HEK293 (cell line): ENCODE results near the gene SRP14.

Experiments used
- KLF1 ChIP-seq: fragments of 450-650 bp; formaldehyde crosslinking; IDR thresholded peaks from 2 replicates; pipeline ENCODE4 v1.5.1; 2016; ENCODE audit warnings: missing biosample characterization, missing genetic modification characterization
- REPIN1 ChIP-seq: fragments of 450-650 bp; formaldehyde crosslinking; IDR thresholded peaks from 2 replicates; pipeline ENCODE4 v1.5.1; 2017; ENCODE audit warnings: missing biosample characterization, missing genetic modification characterization, low read depth
- ZEB2 ChIP-seq: fragments of 450-650 bp; formaldehyde crosslinking; IDR thresholded peaks from 2 replicates; pipeline ENCODE4 v1.5.1; 2016; ENCODE audit warnings: missing biosample characterization, missing genetic modification characterization
- ZNF157 ChIP-seq: fragments of 450-650 bp; formaldehyde crosslinking; IDR thresholded peaks from 2 replicates; pipeline ENCODE4 v1.5.1; 2016; ENCODE audit warnings: missing biosample characterization, missing genetic modification characterization
- ZNF274 ChIP-seq, 2 experiments: fragments of 200-500 bp in 1 of 2; fragments of 450-650 bp in 1 of 2; sonication (Bioruptor generic) in 1 of 2; formaldehyde crosslinking in 1 of 2; IDR thresholded peaks; 2 replicates each; pipeline versions ENCODE4 v1.5.1 to v1.6.1; 2014 to 2016; ENCODE audit warnings: borderline replicate concordance in 1 of 2, inconsistent platforms in 1 of 2, low read length in 1 of 2, missing biosample characterization in 1 of 2, missing genetic modification characterization in 1 of 2
- ZNF292 ChIP-seq: fragments of 450-650 bp; formaldehyde crosslinking; IDR thresholded peaks from 2 replicates; pipeline ENCODE4 v1.5.1; 2016; ENCODE audit warnings: low read depth, missing biosample characterization, missing genetic modification characterization, borderline replicate concordance
- ZNF335 ChIP-seq: fragments of 450-650 bp; formaldehyde crosslinking; conservative IDR thresholded peaks from 2 replicates; pipeline ENCODE4 v1.5.1; 2016; ENCODE audit warnings: missing biosample characterization, missing genetic modification characterization
- ZNF514 ChIP-seq: fragments of 450-650 bp; formaldehyde crosslinking; IDR thresholded peaks from 2 replicates; pipeline ENCODE4 v1.5.1; 2016; ENCODE audit warnings: missing biosample characterization, missing genetic modification characterization
- ZNF558 ChIP-seq: fragments of 450-650 bp; formaldehyde crosslinking; IDR thresholded peaks from 2 replicates; pipeline ENCODE4 v1.5.1; 2016; ENCODE audit warnings: missing biosample characterization, missing genetic modification characterization
- ZNF626 ChIP-seq: fragments of 450-650 bp; sonication (Bioruptor Pico); formaldehyde crosslinking; IDR thresholded peaks from 2 replicates; pipeline ENCODE4 v1.5.1; 2018; ENCODE audit warnings: missing biosample characterization, missing genetic modification characterization, inconsistent platforms
- ZNF654 ChIP-seq: fragments of 450-650 bp; formaldehyde crosslinking; IDR thresholded peaks from 2 replicates; pipeline ENCODE4 v1.5.1; 2016; ENCODE audit warnings: low read depth, missing biosample characterization, missing genetic modification characterization
- ZNF768 ChIP-seq: fragments of 450-650 bp; formaldehyde crosslinking; IDR thresholded peaks from 2 replicates; pipeline ENCODE4 v1.5.1; 2018; ENCODE audit warnings: missing biosample characterization, mild to moderate bottlenecking, missing genetic modification characterization
- ZNF785 ChIP-seq: fragments of 450-650 bp; formaldehyde crosslinking; IDR thresholded peaks from 2 replicates; pipeline ENCODE4 v1.5.1; 2016; ENCODE audit warnings: missing biosample characterization, missing genetic modification characterization
- ZNF837 ChIP-seq: fragments of 450-650 bp; formaldehyde crosslinking; IDR thresholded peaks from 2 replicates; pipeline ENCODE4 v1.5.1; 2016; ENCODE audit warnings: missing biosample characterization, missing genetic modification characterization
- TF ChIP-seq, protein P1 (sequence below): IDR thresholded peaks from 2 replicates; pipeline ENCODE4 v1.6.1; 2011; ENCODE audit warnings: mild to moderate bottlenecking, low read depth, low read length, borderline replicate concordance
- TF ChIP-seq, protein P2 (sequence below): sonication (generic); formaldehyde crosslinking; IDR thresholded peaks from 2 replicates; pipeline ENCODE4 v1.8.1; 2022; ENCODE audit warnings: mild to moderate bottlenecking, moderate library complexity, missing genetic modification reagents
- TF ChIP-seq, protein P3 (sequence below): fragments of 450-650 bp; formaldehyde crosslinking; IDR thresholded peaks from 2 replicates; pipeline ENCODE4 v1.5.1; 2016; ENCODE audit warnings: missing biosample characterization, missing genetic modification characterization
- TF ChIP-seq, protein P4 (sequence below): fragments of 450-650 bp; formaldehyde crosslinking; conservative IDR thresholded peaks from 2 replicates; pipeline ENCODE4 v1.5.1; 2016; ENCODE audit warnings: low read depth, missing biosample characterization, missing genetic modification characterization
- TF ChIP-seq, protein P5 (sequence below): fragments of 450-650 bp; formaldehyde crosslinking; IDR thresholded peaks from 2 replicates; pipeline ENCODE4 v1.5.1; 2016; ENCODE audit warnings: missing biosample characterization, missing genetic modification characterization
- TF ChIP-seq, protein P6 (sequence below): fragments of 450-650 bp; formaldehyde crosslinking; IDR thresholded peaks from 2 replicates; pipeline ENCODE4 v1.5.1; 2017; ENCODE audit warnings: missing biosample characterization, missing genetic modification characterization
- TF ChIP-seq, protein P7 (sequence below): fragments of 450-650 bp; formaldehyde crosslinking; IDR thresholded peaks from 2 replicates; pipeline ENCODE4 v1.5.1; 2016; ENCODE audit warnings: missing biosample characterization, missing genetic modification characterization

SRP14 gene

DNA sequence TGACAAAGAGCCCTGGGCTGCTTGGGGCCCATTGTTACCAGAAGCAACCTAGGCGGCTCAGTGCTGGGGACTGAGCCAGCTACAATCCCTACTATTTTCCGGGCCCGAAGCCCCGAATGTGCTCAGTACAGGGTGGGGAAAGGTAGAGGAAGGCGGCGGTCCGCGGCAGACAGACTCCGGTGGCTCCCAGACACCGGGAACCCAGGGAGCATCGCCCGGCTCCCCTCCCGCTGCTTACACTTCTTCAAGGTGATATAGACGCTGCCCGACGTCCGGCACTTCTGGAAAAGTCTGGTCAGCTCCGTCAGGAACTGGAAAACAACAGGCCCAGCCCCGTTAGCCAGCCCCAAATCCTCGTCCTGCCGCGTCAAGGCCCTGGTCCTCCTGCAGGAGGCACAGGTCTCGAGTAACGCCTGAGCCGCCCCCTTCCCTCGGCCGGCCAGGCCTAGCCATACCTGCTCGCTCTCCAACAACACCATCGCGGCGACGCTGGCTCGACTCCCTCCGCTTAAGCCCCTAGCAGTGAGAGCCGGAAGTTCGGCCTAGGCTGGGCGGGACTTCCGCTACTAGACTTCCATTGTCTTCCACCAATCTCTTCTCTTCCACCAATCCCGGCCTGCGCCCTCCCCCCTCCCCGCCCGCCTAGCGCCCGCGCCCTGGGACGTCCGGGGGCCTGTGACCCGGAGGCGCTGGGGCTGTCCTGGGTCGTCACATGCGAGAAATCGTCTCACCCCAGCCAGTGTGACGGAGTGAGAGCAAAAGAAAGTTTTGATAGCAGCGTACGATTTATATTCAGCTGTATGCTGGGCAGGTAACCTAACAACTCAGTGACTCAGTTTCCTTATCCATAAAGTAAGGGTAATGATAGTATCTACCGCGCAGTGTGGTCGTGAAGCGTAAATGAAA, at the start of gene SRP14 (continued):
- no peak for TF ChIP-seq ZNF514 (tag by site-specific recombination)
- TF ChIP-seq, protein P1, sequence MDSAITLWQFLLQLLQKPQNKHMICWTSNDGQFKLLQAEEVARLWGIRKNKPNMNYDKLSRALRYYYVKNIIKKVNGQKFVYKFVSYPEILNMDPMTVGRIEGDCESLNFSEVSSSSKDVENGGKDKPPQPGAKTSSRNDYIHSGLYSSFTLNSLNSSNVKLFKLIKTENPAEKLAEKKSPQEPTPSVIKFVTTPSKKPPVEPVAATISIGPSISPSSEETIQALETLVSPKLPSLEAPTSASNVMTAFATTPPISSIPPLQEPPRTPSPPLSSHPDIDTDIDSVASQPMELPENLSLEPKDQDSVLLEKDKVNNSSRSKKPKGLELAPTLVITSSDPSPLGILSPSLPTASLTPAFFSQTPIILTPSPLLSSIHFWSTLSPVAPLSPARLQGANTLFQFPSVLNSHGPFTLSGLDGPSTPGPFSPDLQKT: no peak
- TF ChIP-seq, protein P2, sequence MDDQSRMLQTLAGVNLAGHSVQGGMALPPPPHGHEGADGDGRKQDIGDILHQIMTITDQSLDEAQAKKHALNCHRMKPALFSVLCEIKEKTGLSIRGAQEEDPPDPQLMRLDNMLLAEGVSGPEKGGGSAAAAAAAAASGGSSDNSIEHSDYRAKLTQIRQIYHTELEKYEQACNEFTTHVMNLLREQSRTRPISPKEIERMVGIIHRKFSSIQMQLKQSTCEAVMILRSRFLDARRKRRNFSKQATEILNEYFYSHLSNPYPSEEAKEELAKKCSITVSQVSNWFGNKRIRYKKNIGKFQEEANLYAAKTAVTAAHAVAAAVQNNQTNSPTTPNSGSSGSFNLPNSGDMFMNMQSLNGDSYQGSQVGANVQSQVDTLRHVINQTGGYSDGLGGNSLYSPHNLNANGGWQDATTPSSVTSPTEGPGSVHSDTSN (CRISPR knock-in tag): no peak
- no peak for TF ChIP-seq ZNF274 (IDR thresholded peaks at IDR 0.05; ENCODE audit: low read length)
- no peak for TF ChIP-seq ZNF274 (tag by site-specific recombination; IDR thresholded peaks at IDR 0.05; ENCODE audit: borderline replicate concordance)
- no peak for TF ChIP-seq ZNF558
- no peak for TF ChIP-seq ZEB2 (tag by site-specific recombination)
- no peak for TF ChIP-seq ZNF837 (tag by site-specific recombination)
- TF ChIP-seq ZNF626 (tag by site-specific recombination): no peak
- TF ChIP-seq, protein P3, sequence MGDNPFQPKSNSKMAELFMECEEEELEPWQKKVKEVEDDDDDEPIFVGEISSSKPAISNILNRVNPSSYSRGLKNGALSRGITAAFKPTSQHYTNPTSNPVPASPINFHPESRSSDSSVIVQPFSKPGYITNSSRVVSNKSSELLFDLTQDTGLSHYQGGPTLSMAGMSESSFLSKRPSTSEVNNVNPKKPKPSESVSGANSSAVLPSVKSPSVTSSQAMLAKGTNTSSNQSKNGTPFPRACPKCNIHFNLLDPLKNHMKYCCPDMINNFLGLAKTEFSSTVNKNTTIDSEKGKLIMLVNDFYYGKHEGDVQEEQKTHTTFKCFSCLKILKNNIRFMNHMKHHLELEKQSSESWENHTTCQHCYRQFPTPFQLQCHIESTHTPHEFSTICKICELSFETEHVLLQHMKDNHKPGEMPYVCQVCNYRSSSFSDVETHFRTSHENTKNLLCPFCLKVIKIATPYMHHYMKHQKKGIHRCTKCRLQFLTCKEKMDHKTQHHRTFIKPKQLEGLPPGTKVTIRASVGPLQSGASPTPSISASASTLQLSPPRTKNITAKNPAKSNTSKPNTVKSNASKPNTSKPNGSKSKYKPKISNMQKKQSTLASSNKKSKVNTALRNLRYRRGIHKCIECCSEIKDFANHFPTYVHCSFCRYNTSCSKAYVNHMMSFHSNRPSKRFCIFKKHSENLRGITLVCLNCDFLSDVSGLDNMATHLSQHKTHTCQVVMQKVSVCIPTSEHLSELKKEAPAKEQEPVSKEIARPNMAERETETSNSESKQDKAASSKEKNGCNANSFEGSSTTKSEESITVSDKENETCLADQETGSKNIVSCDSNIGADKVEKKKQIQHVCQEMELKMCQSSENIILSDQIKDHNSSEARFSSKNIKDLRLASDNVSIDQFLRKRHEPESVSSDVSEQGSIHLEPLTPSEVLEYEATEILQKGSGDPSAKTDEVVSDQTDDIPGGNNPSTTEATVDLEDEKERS: no peak
- TF ChIP-seq ZNF292 (tag by site-specific recombination): no peak
- no peak for TF ChIP-seq ZNF785 (tag by site-specific recombination)
- TF ChIP-seq, protein P4, sequence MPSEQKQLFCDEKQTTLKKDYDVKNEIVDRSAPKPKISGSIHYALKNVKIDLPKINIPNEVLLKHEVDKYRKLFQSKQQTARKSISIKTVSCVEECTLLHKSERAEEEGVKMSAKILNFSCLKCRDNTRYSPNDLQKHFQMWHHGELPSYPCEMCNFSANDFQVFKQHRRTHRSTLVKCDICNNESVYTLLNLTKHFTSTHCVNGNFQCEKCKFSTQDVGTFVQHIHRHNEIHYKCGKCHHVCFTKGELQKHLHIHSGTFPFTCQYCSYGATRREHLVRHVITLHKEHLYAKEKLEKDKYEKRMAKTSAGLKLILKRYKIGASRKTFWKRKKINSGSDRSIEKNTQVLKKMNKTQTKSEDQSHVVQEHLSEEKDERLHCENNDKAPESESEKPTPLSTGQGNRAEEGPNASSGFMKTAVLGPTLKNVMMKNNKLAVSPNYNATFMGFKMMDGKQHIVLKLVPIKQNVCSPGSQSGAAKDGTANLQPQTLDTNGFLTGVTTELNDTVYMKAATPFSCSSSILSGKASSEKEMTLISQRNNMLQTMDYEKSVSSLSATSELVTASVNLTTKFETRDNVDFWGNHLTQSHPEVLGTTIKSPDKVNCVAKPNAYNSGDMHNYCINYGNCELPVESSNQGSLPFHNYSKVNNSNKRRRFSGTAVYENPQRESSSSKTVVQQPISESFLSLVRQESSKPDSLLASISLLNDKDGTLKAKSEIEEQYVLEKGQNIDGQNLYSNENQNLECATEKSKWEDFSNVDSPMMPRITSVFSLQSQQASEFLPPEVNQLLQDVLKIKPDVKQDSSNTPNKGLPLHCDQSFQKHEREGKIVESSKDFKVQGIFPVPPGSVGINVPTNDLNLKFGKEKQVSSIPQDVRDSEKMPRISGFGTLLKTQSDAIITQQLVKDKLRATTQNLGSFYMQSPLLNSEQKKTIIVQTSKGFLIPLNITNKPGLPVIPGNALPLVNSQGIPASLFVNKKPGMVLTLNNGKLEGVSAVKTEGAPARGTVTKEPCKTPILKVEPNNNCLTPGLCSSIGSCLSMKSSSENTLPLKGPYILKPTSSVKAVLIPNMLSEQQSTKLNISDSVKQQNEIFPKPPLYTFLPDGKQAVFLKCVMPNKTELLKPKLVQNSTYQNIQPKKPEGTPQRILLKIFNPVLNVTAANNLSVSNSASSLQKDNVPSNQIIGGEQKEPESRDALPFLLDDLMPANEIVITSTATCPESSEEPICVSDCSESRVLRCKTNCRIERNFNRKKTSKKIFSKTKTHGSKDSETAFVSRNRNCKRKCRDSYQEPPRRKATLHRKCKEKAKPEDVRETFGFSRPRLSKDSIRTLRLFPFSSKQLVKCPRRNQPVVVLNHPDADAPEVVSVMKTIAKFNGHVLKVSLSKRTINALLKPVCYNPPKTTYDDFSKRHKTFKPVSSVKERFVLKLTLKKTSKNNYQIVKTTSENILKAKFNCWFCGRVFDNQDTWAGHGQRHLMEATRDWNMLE (tag by site-specific recombination): 0 out of 2 replicates have a peak, but pooled peaks have one; percentile 54
- TF ChIP-seq REPIN1 (tag by site-specific recombination): no peak
- peak; percentile 87 for TF ChIP-seq ZNF335 (tag by site-specific recombination)
- TF ChIP-seq ZNF654 (tag by site-specific recombination): no peak
- TF ChIP-seq ZNF157 (tag by site-specific recombination): no peak
- no peak for TF ChIP-seq KLF1 (tag by site-specific recombination)
- TF ChIP-seq, protein P5, sequence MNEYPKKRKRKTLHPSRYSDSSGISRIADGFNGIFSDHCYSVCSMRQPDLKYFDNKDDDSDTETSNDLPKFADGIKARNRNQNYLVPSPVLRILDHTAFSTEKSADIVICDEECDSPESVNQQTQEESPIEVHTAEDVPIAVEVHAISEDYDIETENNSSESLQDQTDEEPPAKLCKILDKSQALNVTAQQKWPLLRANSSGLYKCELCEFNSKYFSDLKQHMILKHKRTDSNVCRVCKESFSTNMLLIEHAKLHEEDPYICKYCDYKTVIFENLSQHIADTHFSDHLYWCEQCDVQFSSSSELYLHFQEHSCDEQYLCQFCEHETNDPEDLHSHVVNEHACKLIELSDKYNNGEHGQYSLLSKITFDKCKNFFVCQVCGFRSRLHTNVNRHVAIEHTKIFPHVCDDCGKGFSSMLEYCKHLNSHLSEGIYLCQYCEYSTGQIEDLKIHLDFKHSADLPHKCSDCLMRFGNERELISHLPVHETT (tag by site-specific recombination): no peak
- no peak for TF ChIP-seq ZNF768 (tag by site-specific recombination)
- TF ChIP-seq, protein P6, sequence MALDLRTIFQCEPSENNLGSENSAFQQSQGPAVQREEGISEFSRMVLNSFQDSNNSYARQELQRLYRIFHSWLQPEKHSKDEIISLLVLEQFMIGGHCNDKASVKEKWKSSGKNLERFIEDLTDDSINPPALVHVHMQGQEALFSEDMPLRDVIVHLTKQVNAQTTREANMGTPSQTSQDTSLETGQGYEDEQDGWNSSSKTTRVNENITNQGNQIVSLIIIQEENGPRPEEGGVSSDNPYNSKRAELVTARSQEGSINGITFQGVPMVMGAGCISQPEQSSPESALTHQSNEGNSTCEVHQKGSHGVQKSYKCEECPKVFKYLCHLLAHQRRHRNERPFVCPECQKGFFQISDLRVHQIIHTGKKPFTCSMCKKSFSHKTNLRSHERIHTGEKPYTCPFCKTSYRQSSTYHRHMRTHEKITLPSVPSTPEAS (tag by site-specific recombination): no peak
- TF ChIP-seq, protein P7, sequence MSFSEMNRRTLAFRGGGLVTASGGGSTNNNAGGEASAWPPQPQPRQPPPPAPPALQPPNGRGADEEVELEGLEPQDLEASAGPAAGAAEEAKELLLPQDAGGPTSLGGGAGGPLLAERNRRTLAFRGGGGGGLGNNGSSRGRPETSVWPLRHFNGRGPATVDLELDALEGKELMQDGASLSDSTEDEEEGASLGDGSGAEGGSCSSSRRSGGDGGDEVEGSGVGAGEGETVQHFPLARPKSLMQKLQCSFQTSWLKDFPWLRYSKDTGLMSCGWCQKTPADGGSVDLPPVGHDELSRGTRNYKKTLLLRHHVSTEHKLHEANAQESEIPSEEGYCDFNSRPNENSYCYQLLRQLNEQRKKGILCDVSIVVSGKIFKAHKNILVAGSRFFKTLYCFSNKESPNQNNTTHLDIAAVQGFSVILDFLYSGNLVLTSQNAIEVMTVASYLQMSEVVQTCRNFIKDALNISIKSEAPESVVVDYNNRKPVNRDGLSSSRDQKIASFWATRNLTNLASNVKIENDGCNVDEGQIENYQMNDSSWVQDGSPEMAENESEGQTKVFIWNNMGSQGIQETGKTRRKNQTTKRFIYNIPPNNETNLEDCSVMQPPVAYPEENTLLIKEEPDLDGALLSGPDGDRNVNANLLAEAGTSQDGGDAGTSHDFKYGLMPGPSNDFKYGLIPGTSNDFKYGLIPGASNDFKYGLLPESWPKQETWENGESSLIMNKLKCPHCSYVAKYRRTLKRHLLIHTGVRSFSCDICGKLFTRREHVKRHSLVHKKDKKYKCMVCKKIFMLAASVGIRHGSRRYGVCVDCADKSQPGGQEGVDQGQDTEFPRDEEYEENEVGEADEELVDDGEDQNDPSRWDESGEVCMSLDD (tag by site-specific recombination): no peak
